Measurements from ENCODE around the gene MTNR1A.
A peak's percentile ranks its signal among the peaks of the same experiment; 100 is the strongest.

The MTNR1A gene

DNA sequence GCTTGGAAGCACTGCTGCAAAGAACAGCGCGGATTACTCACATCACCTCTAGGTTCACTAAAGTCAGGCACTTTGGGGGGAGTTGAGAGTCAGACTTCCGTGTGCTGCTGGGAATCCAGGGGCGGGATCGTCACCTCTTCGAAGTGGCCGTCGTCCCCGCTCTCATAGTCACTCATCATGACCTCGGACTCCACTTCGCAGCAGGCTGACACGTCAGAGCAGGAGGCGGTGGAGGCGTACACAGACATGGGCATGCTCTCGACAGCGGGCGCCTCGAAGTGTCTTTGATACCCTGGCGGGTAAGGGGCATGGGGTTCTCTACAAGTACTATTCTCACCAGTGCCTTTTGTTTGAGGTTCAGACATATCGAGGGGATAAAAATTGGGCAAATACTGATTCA lies 33.1 kb upstream of the MTNR1A start:
- Histone ChIP-seq H3K27me3 (ENCODE audit: control insufficient read depth in 1 of 2, insufficient read depth in 2 of 2, low read length in 2 of 2) (no peaks in the 10 kb centered on the region), H3K9me3 (ENCODE audit: low read length) (no peaks in the 10 kb centered on the region), H3K4me1 (ENCODE audit: insufficient read depth, low read length) (no peaks in the 10 kb centered on the region), H3K4me3 (ENCODE audit: low read depth in 1 of 2, low read length in 2 of 2) (no peak overlapping the region), H3K27ac (ENCODE audit: low read depth, low read length) (no peak overlapping the region), H3K36me3 (ENCODE audit: insufficient read depth, low read length) (peaks cover 22% of the 10 kb centered on the region), H3K9ac (ENCODE audit: low read length) (no peak overlapping the region)

DNA sequence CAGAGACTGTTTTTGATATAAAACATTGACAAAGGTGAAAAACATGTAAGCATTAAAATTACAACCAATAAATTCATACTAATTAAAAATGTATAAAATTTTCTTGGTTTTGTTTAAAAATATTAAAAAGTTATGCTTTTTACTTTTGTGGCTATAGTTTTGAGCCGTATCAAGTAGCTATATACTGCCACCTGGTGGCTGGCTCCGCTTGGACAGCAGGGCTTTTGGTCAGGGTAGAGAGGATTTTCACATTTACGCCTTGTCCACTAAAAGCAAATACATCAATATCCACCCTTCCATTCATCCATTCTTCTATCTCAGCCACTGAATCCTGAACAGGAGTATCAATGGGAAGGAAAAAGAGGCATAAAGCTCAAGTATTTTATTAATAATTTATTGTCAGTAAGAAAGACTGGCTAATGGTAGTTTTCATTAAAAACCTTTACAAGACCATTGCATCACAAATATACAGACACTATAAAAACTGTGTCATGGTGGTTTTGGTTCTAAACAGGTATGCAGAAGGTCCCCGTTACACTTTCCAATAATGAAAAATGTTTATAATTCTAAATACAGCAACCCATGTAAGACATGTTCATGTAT lies 32.1 kb upstream of the MTNR1A start:
- Histone ChIP-seq H3K27me3 (ENCODE audit: control insufficient read depth in 1 of 2, insufficient read depth in 2 of 2, low read length in 2 of 2) (no peaks in the 10 kb centered on the region), H3K36me3 (ENCODE audit: insufficient read depth, low read length) (peaks cover 17% of the 10 kb centered on the region), H3K9me3 (ENCODE audit: low read length) (no peaks in the 10 kb centered on the region), H3K4me1 (ENCODE audit: insufficient read depth, low read length) (no peaks in the 10 kb centered on the region), H3K9ac (ENCODE audit: low read length) (no peak overlapping the region), H3K27ac (ENCODE audit: low read depth, low read length) (no peak overlapping the region), H3K4me3 (ENCODE audit: low read depth in 1 of 2, low read length in 2 of 2) (no peak overlapping the region)

DNA sequence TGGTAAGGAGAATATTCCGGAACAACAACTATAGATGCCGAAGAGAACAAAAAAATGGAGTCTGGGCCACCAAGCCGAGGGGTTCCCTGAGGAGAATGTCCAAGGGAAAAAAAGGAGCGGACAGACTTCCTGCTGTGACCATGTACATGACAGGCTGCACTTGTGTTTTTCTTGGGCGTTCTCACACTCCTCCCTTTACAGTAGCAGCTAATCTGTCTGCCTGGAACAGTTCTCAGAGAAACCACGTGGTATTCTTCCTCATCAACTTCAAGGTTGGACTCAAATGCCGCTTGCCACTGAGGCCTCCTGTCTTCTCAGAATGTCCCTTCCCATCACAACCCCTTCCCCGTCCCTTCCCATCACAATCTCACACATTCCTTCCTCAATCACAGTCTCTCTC lies 30.8 kb upstream of the MTNR1A start:
- Histone ChIP-seq H3K27me3 (ENCODE audit: control insufficient read depth in 1 of 2, insufficient read depth in 2 of 2, low read length in 2 of 2) (no peaks in the 10 kb centered on the region), H3K4me1 (ENCODE audit: insufficient read depth, low read length) (no peaks in the 10 kb centered on the region), H3K36me3 (ENCODE audit: insufficient read depth, low read length) (peaks cover 17% of the 10 kb centered on the region), H3K9me3 (ENCODE audit: low read length) (no peaks in the 10 kb centered on the region), H3K27ac (ENCODE audit: low read depth, low read length) (no peak overlapping the region), H3K9ac (ENCODE audit: low read length) (no peak overlapping the region), H3K4me3 (ENCODE audit: low read depth in 1 of 2, low read length in 2 of 2) (no peak overlapping the region)

DNA sequence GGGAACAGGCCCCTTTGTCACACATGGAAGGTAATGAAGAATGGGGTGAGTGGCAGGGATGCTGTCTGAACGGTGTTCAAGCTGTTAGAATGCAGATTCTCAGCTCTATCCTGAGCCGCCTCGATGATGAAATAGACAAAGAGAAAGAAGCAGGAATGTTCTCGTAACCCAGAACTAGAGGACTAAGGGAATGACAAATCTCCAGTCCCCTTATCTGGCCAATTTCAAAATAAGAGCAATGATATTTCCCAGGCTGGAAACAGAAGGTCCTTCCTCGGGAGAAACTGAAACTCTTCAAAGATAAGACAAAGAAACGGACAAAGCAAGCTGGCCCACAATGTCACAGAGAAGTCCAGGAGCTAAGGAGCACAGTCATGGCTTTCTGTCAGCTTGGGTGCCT lies 29.5 kb upstream of the MTNR1A start:
- Histone ChIP-seq H3K4me3 (ENCODE audit: low read depth in 1 of 2, low read length in 2 of 2) (no peak overlapping the region), H3K9ac (ENCODE audit: low read length) (no peak overlapping the region), H3K9me3 (ENCODE audit: low read length) (no peaks in the 10 kb centered on the region), H3K27ac (ENCODE audit: low read depth, low read length) (no peak overlapping the region), H3K36me3 (ENCODE audit: insufficient read depth, low read length) (peaks cover 17% of the 10 kb centered on the region), H3K27me3 (ENCODE audit: control insufficient read depth in 1 of 2, insufficient read depth in 2 of 2, low read length in 2 of 2) (no peaks in the 10 kb centered on the region), H3K4me1 (ENCODE audit: insufficient read depth, low read length) (no peaks in the 10 kb centered on the region)

DNA sequence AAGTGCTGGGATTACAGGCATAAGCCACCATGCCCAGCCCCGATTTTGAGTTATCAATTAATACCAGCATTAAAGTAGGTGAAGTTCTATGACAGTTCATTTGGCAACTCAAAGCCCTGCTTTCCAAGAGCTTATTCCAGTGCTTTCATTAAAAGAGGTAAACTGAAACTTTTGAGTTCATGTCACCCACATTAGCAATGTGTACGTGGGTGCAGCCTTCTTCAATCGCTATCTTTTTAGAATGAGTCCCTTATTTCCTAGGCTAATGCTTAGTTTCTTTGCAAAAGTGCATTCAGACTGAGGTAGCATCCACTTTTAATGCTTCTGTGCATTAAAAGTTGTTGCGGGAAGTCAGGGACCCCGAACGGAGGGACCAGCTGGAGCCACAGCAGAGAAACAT lies 26.1 kb upstream of the MTNR1A start:
- Histone ChIP-seq H3K4me3 (ENCODE audit: low read depth in 1 of 2, low read length in 2 of 2) (no peak overlapping the region), H3K4me1 (ENCODE audit: insufficient read depth, low read length) (no peaks in the 10 kb centered on the region), H3K9me3 (ENCODE audit: low read length) (no peaks in the 10 kb centered on the region), H3K27ac (ENCODE audit: low read depth, low read length) (no peak overlapping the region), H3K36me3 (ENCODE audit: insufficient read depth, low read length) (peaks cover 1% of the 10 kb centered on the region), H3K9ac (ENCODE audit: low read length) (no peak overlapping the region), H3K27me3 (ENCODE audit: control insufficient read depth in 1 of 2, insufficient read depth in 2 of 2, low read length in 2 of 2) (no peaks in the 10 kb centered on the region)

DNA sequence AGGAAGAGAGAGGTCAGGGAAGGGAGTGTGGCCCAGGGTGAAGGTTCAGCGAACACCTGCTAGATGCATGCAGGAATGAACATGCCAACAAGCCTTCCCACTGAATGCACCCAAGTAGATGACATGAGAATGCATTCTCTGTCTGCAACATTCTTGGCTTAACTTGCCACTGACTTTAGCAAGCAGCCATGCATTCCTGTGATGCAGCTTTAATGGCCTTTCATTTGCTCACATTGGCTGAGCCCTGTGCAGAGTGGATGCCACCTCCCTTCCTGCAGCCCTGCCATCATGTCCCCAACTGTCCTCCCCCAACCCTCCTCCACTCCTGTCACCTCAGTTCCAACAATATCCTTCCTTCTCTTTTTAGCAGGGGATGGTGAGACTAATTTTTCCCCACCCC lies 25.3 kb upstream of the MTNR1A start:
- Histone ChIP-seq H3K9ac (ENCODE audit: low read length) (no peak overlapping the region), H3K27ac (ENCODE audit: low read depth, low read length) (no peak overlapping the region), H3K36me3 (ENCODE audit: insufficient read depth, low read length) (no peaks in the 10 kb centered on the region), H3K4me1 (ENCODE audit: insufficient read depth, low read length) (no peaks in the 10 kb centered on the region), H3K9me3 (ENCODE audit: low read length) (no peaks in the 10 kb centered on the region), H3K27me3 (ENCODE audit: control insufficient read depth in 1 of 2, insufficient read depth in 2 of 2, low read length in 2 of 2) (no peaks in the 10 kb centered on the region), H3K4me3 (ENCODE audit: low read depth in 1 of 2, low read length in 2 of 2) (no peak overlapping the region)

DNA sequence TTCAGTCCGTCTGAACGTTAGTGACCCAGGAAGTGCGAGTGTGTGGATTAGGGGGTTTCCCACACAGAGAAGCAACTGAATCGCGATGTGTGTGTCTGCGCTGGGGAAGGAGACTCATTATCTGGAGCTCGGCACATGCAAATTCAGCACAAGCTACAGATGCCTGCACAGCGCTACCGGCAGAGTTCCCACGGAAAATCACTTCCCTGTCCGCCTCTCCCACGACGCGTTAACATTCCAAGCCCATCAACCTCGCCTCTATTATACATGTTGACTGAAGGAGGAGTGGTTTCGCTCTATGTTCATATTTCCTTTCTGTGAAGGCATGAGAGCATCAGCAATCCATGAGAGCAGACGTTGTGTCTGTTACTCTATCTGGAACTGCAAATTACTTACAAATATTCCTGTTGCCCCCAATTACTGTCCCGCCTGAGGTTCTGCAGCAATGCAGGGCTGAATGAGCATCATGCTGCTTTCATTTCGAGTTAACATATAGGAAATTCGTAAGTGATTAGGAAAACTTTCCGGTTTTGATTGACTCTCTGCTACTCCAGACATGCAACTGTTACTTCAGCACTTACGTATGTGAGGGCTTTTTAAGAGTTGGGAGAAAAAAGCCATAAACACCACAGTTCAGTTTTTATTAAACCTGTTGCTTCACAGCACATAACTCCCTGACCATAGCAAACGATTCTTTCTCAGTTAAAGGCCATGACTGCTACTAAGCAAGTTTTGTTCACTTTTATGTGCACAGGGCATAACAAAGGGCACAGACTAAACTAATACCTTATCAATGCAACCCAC lies 15.0 kb upstream of the MTNR1A start:
- H3K9ac ChIP-seq (ENCODE audit: low read length) = no peak overlapping the region
- no peaks in the 10 kb centered on the region for H3K27me3 ChIP-seq (ENCODE audit: control insufficient read depth in 1 of 2, insufficient read depth in 2 of 2, low read length in 2 of 2)
- no peak overlapping the region for H3K27ac ChIP-seq (ENCODE audit: low read depth, low read length)

DNA sequence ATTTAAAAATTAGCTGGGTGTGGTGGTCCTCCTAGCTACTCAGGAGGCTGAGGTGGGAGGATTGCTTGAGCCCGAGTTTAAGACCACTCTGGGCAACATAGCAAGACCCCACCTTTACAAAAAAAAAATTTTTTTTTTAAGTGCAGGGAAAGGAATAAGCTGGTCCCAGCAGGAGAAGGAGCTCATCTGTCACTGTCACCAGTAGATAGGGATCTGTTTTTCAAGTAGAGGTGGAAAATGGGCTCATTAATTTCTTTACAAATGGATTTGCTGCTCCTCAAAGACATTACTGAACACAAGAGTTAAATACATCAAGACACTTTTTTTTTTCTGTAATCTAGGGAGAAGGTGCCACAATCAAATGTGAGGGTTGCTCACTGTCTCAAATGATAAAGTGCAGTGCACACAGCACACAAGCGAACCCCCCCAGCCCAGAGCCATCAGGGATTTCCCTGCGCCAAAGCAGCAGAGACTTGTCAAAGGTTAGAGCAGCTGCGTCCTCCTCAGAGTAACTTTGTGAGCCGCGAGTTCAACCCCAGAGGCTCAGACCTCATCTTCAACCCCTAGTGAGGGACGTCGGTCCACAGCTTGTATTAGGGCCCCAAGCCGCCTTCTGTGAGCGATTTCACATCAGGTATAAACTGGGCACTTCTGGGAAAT lies 14.3 kb upstream of the MTNR1A start:
- Histone ChIP-seq H3K9me3 (ENCODE audit: low read length) (no peaks in the 10 kb centered on the region), H3K27me3 (ENCODE audit: control insufficient read depth in 1 of 2, insufficient read depth in 2 of 2, low read length in 2 of 2) (no peaks in the 10 kb centered on the region), H3K4me1 (ENCODE audit: insufficient read depth, low read length) (no peaks in the 10 kb centered on the region), H3K36me3 (ENCODE audit: insufficient read depth, low read length) (no peaks in the 10 kb centered on the region), H3K4me3 (ENCODE audit: low read depth in 1 of 2, low read length in 2 of 2) (peak overlapping the region in 1 of 2 donors; percentile 28), H3K27ac (ENCODE audit: low read depth, low read length) (no peak overlapping the region), H3K9ac (ENCODE audit: low read length) (no peak overlapping the region)

More for the DNA sequence above, 15.0 kb upstream of the MTNR1A start:
- Histone ChIP-seq H3K4me1 (ENCODE audit: insufficient read depth, low read length) (no peaks in the 10 kb centered on the region), H3K9me3 (ENCODE audit: low read length) (no peaks in the 10 kb centered on the region), H3K4me3 (ENCODE audit: low read depth in 1 of 2, low read length in 2 of 2) (peak overlapping the region in 1 of 2 donors; percentile 28), H3K36me3 (ENCODE audit: insufficient read depth, low read length) (no peaks in the 10 kb centered on the region)

DNA sequence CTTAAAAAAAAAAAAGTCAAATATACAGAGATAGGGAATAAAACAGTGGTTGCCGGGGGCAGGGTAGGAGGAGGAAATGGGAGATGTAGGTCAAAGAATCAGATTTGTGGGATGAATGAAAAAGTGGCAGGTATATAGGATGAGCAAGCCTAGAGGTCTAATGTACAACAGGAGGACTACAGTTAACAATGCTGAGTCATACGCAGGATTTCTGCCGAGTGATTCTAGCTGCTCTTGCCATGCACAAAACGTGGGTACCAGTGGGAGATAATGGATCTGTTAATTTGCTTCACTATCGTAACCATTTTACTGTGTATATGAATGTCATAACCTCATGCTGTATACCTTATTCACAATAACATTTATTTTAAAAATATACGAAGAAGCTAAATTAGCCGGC lies 10.7 kb upstream of the MTNR1A start:
- no peaks in the 10 kb centered on the region for H3K9me3 ChIP-seq (ENCODE audit: low read length)
- no peaks in the 10 kb centered on the region for H3K4me1 ChIP-seq (ENCODE audit: insufficient read depth, low read length)
- no peak overlapping the region for H3K9ac ChIP-seq (ENCODE audit: low read length)
- H3K36me3 ChIP-seq (ENCODE audit: insufficient read depth, low read length) = no peaks in the 10 kb centered on the region
- H3K27me3 ChIP-seq (ENCODE audit: control insufficient read depth in 1 of 2, insufficient read depth in 2 of 2, low read length in 2 of 2) = no peaks in the 10 kb centered on the region
- no peak overlapping the region for H3K4me3 ChIP-seq (ENCODE audit: low read depth in 1 of 2, low read length in 2 of 2)
- H3K27ac ChIP-seq (ENCODE audit: low read depth, low read length) = no peak overlapping the region

DNA sequence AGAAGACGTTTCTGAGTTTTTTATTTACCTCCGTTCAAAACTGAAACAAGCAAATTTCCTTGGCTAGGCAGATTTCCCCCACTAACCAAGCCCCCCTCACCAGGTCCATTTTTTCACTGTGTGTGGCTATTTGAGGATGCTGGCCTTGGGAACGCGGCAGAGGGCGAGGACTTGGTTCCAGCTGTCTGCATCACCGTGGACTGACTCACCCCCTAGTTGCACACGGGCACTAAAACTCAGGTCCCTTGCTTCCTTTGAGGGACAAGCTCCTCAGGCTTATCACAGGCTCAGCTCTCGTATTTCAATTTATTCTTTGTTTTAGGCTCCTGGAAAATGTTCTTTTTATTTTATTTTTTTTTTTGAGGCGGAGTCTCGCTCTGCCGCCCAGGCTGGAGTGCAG lies 8.4 kb upstream of the MTNR1A start:
- no peaks in the 10 kb centered on the region for H3K9me3 ChIP-seq (ENCODE audit: low read length)
- H3K4me1 ChIP-seq (ENCODE audit: insufficient read depth, low read length) = no peaks in the 10 kb centered on the region
- H3K9ac ChIP-seq (ENCODE audit: low read length) = no peak overlapping the region
- no peak overlapping the region for H3K27ac ChIP-seq (ENCODE audit: low read depth, low read length)
- H3K36me3 ChIP-seq (ENCODE audit: insufficient read depth, low read length) = no peaks in the 10 kb centered on the region
- H3K27me3 ChIP-seq (ENCODE audit: control insufficient read depth in 1 of 2, insufficient read depth in 2 of 2, low read length in 2 of 2) = no peaks in the 10 kb centered on the region
- H3K4me3 ChIP-seq (ENCODE audit: low read depth in 1 of 2, low read length in 2 of 2) = no peak overlapping the region

DNA sequence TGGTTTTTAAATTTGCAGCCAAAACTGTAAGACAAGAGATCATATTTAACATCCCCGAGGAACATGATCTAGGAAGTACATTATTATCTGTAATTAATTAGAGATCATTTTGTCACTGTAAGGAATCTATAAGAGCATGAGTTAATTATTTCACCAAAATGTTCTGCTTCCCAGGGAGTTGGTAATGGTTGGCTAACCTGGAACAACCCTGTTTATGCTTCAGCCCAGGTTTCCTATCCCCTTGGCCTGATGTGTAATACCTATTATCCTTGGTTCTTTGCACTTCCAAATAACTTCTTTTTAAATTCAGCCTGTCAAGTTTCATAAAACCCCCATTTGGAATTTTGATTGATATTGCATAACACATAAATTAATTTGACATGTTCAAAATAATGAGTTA lies 6.4 kb upstream of the MTNR1A start:
- Histone ChIP-seq H3K27ac (ENCODE audit: low read depth, low read length) (no peak overlapping the region), H3K4me1 (ENCODE audit: insufficient read depth, low read length) (no peaks in the 10 kb centered on the region)

More for the DNA sequence above, 6.4 kb upstream of the MTNR1A start:
- no peaks in the 10 kb centered on the region for H3K9me3 ChIP-seq (ENCODE audit: low read length)
- no peaks in the 10 kb centered on the region for H3K36me3 ChIP-seq (ENCODE audit: insufficient read depth, low read length)
- H3K9ac ChIP-seq (ENCODE audit: low read length) = no peak overlapping the region
- H3K27me3 ChIP-seq (ENCODE audit: control insufficient read depth in 1 of 2, insufficient read depth in 2 of 2, low read length in 2 of 2) = no peaks in the 10 kb centered on the region
- no peak overlapping the region for H3K4me3 ChIP-seq (ENCODE audit: low read depth in 1 of 2, low read length in 2 of 2)
